Lower leg skin (tissue), 4 donors: Measurements from ENCODE around the gene CYTH1. TPM values are rescaled to one million over a fixed set of nuclear protein-coding genes. Genes with fewer than 3 reads are reported as not detected.

ENCODE experiments used
- DNase-seq, 2 donors: peaks; one replicate each; pipeline ENCODE4 v3.0.0-alpha.2; 2019; ENCODE audit warnings: low spot score in 2 of 2
- H3K4me3 ChIP-seq: fragments of 200-600 bp; sonication (generic); 2 replicates; pipeline ENCODE4 v1.5.1; 2017; ENCODE audit warnings: mild to moderate bottlenecking, low read depth; ENCODE audit not compliant: poor library complexity, severe bottlenecking
- CTCF ChIP-seq, 3 donors: fragments of 450-650 bp; IDR thresholded peaks; one replicate each; pipeline ENCODE4 v1.5.1; 2016; ENCODE audit warnings: antibody characterized with exemption in 3 of 3, mild to moderate bottlenecking in 3 of 3, moderate library complexity in 2 of 3
- POLR2A ChIP-seq, 2 donors: fragments of 450-650 bp; IDR thresholded peaks; one replicate each; pipeline ENCODE4 v1.6.1; 2016 to 2017; ENCODE audit warnings: antibody characterized with exemption in 2 of 2, mild to moderate bottlenecking in 1 of 2, moderate library complexity in 1 of 2
- WGBS, 2 donors: methylation state at CpG; one replicate each; pipeline ENCODE4 v1.1.5; 2018; 5-methylcytosine and 5-hydroxymethylcytosine counted together
- intact Hi-C: fragments of 100-400 bp; cut with DNase I; formaldehyde crosslinking; loops from one replicate; pipeline ENCODE4 v1.15.0; 2023; ENCODE audit warnings: low total_unique reads
- total RNA-seq, 4 donors: library from RNA; depleted of rRNA; stranded (reverse); fragments of >200 nt; gene quantifications; one replicate each; pipeline ENCODE4 v1.1.0, GENCODE V29; 2016

The CYTH1 gene
- total RNA-seq, 4 donors from 2014 or later, result 53.7 to 79.4 (median 63.9) TPM

GRCh38 chr17:78634154-78634553, 147.9 kb downstream of the CYTH1 start:
- TF ChIP-seq POLR2A (IDR thresholded peaks at IDR 0.05), result no peak
- no peak for TF ChIP-seq CTCF (IDR thresholded peaks at IDR 0.05)
- intact Hi-C loops, result no loop called here
- H3K4me3 ChIP-seq, result no peak overlapping the region
- 83 to 89% methylated on average over 4 of the region's 4 CpGs for WGBS, 2 donors
- no peak for DNase-seq

GRCh38 chr17:78629436-78629995, 152.6 kb downstream of the CYTH1 start:
- WGBS, 2 donors, result 91% methylated on average over 19 to 23 of the region's 23 CpGs
- intact Hi-C loops, result no loop called here
- no peak for DNase-seq
- TF ChIP-seq POLR2A (IDR thresholded peaks at IDR 0.05) (no peak), CTCF (IDR thresholded peaks at IDR 0.05) (no peak)
- no peak overlapping the region for H3K4me3 ChIP-seq

GRCh38 chr17:78628547-78629435, 153.3 kb downstream of the CYTH1 start:
- TF ChIP-seq CTCF (IDR thresholded peaks at IDR 0.05) (no peak), POLR2A (IDR thresholded peaks at IDR 0.05) (no peak)
- 93 to 95% methylated on average over 21 to 28 of the region's 30 CpGs for WGBS, 2 donors
- DNase-seq, result no peak
- intact Hi-C loops, result no loop called here
- no peak overlapping the region for H3K4me3 ChIP-seq

- WGBS, 2 donors, result 59 to 65% methylated on average over 14 of the region's 14 CpGs
- no peak overlapping the region for H3K4me3 ChIP-seq
- intact Hi-C loops, result no loop called here
- TF ChIP-seq POLR2A (IDR thresholded peaks at IDR 0.05), result no peak
- TF ChIP-seq CTCF (IDR thresholded peaks at IDR 0.05), result no peak
- no peak for DNase-seq
Observed at GRCh38 chr17:78624324-78625151, 157.5 kb downstream of the CYTH1 start.

Other genes with a start within 250 kb of the CYTH1 start
- gene DNAH17, start 204.9 kb downstream of the CYTH1 start, total RNA-seq, result 10 to 100 TPM in 1 of 4 donors, 1 to 10 TPM in 2, under 1 TPM in 1; 0.89 to 15.4 (median 3.8) TPM
- 10 to 100 TPM; 36.7 to 63.6 (median 45.2) TPM for gene USP36, start 58.5 kb upstream of the CYTH1 start, total RNA-seq
- gene CEP295NL, start 120.9 kb upstream of the CYTH1 start, total RNA-seq, result 1 to 10 TPM; 2.0 to 2.9 (median 2.6) TPM
- gene TIMP2, start 143.1 kb upstream of the CYTH1 start, total RNA-seq, result 100 to 1,000 TPM in 2 of 4 donors, 10 to 100 TPM in 2; 69.7 to 203 (median 94.8) TPM
- gene LGALS3BP, start 197.7 kb upstream of the CYTH1 start, total RNA-seq, result 10 to 100 TPM; 38.5 to 84.1 (median 45.7) TPM
- gene CANT1, start 227.5 kb upstream of the CYTH1 start, total RNA-seq, result 10 to 100 TPM; 18.1 to 39.4 (median 28.4) TPM
- gene C1QTNF1, start 241.9 kb upstream of the CYTH1 start, total RNA-seq, result 10 to 100 TPM; 24.3 to 53.1 (median 29.5) TPM